H1 (cell line): ENCODE results near the gene DNA2. TPM values are rescaled to one million over a fixed set of nuclear protein-coding genes. Genes with fewer than 3 reads are reported as not detected.

Experiments
- CTCF ChIA-PET: fragments of 300-600 bp; sonication (Branson Sonifier 250); formaldehyde crosslinking; loops from one replicate; lab custom pipeline; 2021; ENCODE audit not compliant: partially characterized antibody; lab: Charles Lee
- POLR2A ChIA-PET: fragments of 300-600 bp; sonication (Branson Sonifier 250); formaldehyde crosslinking; loops from one replicate; lab custom pipeline; 2021; ENCODE audit warnings: inconsistent platforms; ENCODE audit not compliant: partially characterized antibody; lab: Charles Lee
- DNase-seq, 2 experiments: peaks; one replicate each; pipeline versions ENCODE4 v3.0.0 to v3.0.0-alpha.2; 2010 to 2022; ENCODE audit warnings: low spot score in 2 of 2, low read depth in 1 of 2, mixed read lengths in 1 of 2
- FAIRE-seq: peaks from 2 replicates; lab custom pipeline; 2011; peaks lifted over from hg19 to GRCh38; lab: Jason Lieb, UNC
- H2AFZ ChIP-seq: 2 replicates; pipeline ENCODE4 v1.8.1; 2012; ENCODE audit warnings: low read length, inconsistent platforms
- H2AK5ac ChIP-seq: 2 replicates; pipeline ENCODE4 v1.6.1; 2013; ENCODE audit warnings: low read depth, low read length
- H2BK120ac ChIP-seq: replicated peaks from 2 replicates; pipeline ENCODE3; 2013; ENCODE audit warnings: low read depth, low read length, inconsistent platforms
- H2BK12ac ChIP-seq: 2 replicates; pipeline ENCODE4 v1.6.1; 2013; ENCODE audit warnings: low read depth, low read length
- H2BK15ac ChIP-seq: 2 replicates; pipeline ENCODE4 v1.6.1; 2013; ENCODE audit warnings: low read length
- H2BK20ac ChIP-seq: 2 replicates; pipeline ENCODE4 v1.6.1; 2013; ENCODE audit warnings: low read length
- H2BK5ac ChIP-seq: 2 replicates; pipeline ENCODE4 v1.6.1; 2013; ENCODE audit warnings: low read depth, low read length
- H3K14ac ChIP-seq: 2 replicates; pipeline ENCODE4 v1.6.1; 2013; ENCODE audit warnings: inconsistent platforms; ENCODE audit not compliant: insufficient read length
- H3K18ac ChIP-seq: 2 replicates; pipeline ENCODE4 v1.6.1; 2013; ENCODE audit warnings: low read length; ENCODE audit errors: extremely low read depth
- H3K23ac ChIP-seq: 2 replicates; pipeline ENCODE4 v1.6.1; 2013; ENCODE audit warnings: inconsistent platforms; ENCODE audit not compliant: insufficient read length
- H3K23me2 ChIP-seq: 2 replicates; pipeline ENCODE4 v1.6.1; 2013; ENCODE audit warnings: low read depth, low read length
- H3K27ac ChIP-seq: 2 replicates; pipeline ENCODE4 v1.6.1; 2011; ENCODE audit warnings: low read depth, low read length, inconsistent platforms
- H3K27me3 ChIP-seq, 4 experiments: replicated peaks in 1 of 4; 1 replicate in 1 of 4; 2 replicates in 3 of 4; pipeline versions ENCODE4 v1.6.1 to v1.8.1; 2011 to 2013; ENCODE audit warnings: low read length in 3 of 4, mild to moderate bottlenecking in 3 of 4, inconsistent platforms in 2 of 4, mixed read lengths in 2 of 4, moderate library complexity in 1 of 4; ENCODE audit not compliant: control insufficient read depth in 3 of 4, insufficient read depth in 3 of 4; ENCODE audit errors: extremely low read depth in 1 of 4
- H3K36me3 ChIP-seq, 4 experiments: 2 replicates each; pipeline versions ENCODE4 v1.6.1 to v1.8.1; 2011 to 2013; ENCODE audit warnings: mild to moderate bottlenecking in 4 of 4, low read length in 3 of 4, moderate library complexity in 2 of 4, control low read depth in 1 of 4, inconsistent platforms in 1 of 4; ENCODE audit not compliant: insufficient read depth in 4 of 4, control insufficient read depth in 2 of 4
- H3K4ac ChIP-seq: replicated peaks from 2 replicates; pipeline ENCODE3; 2013; ENCODE audit warnings: low read length, low read depth, mixed read lengths, inconsistent platforms; ENCODE audit not compliant: insufficient read length
- H3K4me1 ChIP-seq, 4 experiments: replicated peaks in 1 of 4; 1 replicate in 1 of 4; 2 replicates in 3 of 4; pipeline versions ENCODE4 v1.6.1 to v1.8.1; 2011 to 2013; ENCODE audit warnings: low read length in 3 of 4, inconsistent platforms in 2 of 4, mixed read lengths in 1 of 4; ENCODE audit not compliant: insufficient read depth in 4 of 4, control insufficient read depth in 3 of 4
- H3K4me2 ChIP-seq, 2 experiments: 2 replicates each; pipeline versions ENCODE4 v1.6.1 to v1.8.1; 2011 to 2013; ENCODE audit warnings: low read depth in 2 of 2, low read length in 2 of 2, control low read depth in 1 of 2, inconsistent platforms in 1 of 2, mild to moderate bottlenecking in 1 of 2; ENCODE audit not compliant: insufficient read depth in 1 of 2
- H3K4me3 ChIP-seq, 4 experiments: fragments of 200-600, 300-600 bp in 1 of 4; sonication (generic), shearing (Covaris generic), sonication (Bioruptor Twin) in 1 of 4; 2 replicates each; pipeline versions ENCODE4 v1.5.1 to v1.8.1; 2011 to 2016; ENCODE audit warnings: low read length in 4 of 4, low read depth in 3 of 4, control low read depth in 2 of 4, inconsistent platforms in 2 of 4, mild to moderate bottlenecking in 2 of 4, mixed read lengths in 1 of 4, moderate library complexity in 1 of 4; ENCODE audit not compliant: insufficient read depth in 2 of 4; ENCODE audit errors: extremely low read depth in 1 of 4
- H3K56ac ChIP-seq: replicated peaks from 2 replicates; pipeline ENCODE3; 2013; ENCODE audit warnings: low read depth, mild to moderate bottlenecking, mixed read lengths, low read length, inconsistent platforms; ENCODE audit not compliant: insufficient read length
- H3K79me1 ChIP-seq: 2 replicates; pipeline ENCODE4 v1.6.1; 2013; ENCODE audit warnings: low read depth, low read length, control low read depth
- H3K79me2 ChIP-seq, 2 experiments: 2 replicates each; pipeline versions ENCODE4 v1.6.1 to v1.8.1; 2012 to 2013; ENCODE audit warnings: low read length in 2 of 2, mild to moderate bottlenecking in 2 of 2, inconsistent platforms in 1 of 2; ENCODE audit not compliant: insufficient read depth in 2 of 2, control insufficient read depth in 1 of 2
- H3K9ac ChIP-seq, 4 experiments: replicated peaks in 1 of 4; 1 replicate in 1 of 4; 2 replicates in 3 of 4; pipeline versions ENCODE4 v1.6.1 to v1.8.1; 2011 to 2013; ENCODE audit warnings: low read depth in 3 of 4, low read length in 3 of 4, control low read depth in 2 of 4, mild to moderate bottlenecking in 2 of 4, moderate library complexity in 2 of 4, inconsistent platforms in 1 of 4; ENCODE audit errors: extremely low read depth in 1 of 4
- H3K9me3 ChIP-seq, 2 experiments: 2 replicates each; pipeline versions ENCODE4 v1.6.1 to v1.8.1; 2012 to 2013; ENCODE audit warnings: mild to moderate bottlenecking in 2 of 2, moderate library complexity in 2 of 2, control low read depth in 1 of 2, inconsistent platforms in 1 of 2, low read depth in 1 of 2, low read length in 1 of 2, mixed read lengths in 1 of 2; ENCODE audit not compliant: insufficient read depth in 2 of 2
- H4K20me1 ChIP-seq, 2 experiments: replicated peaks in 1 of 2; 2 replicates each; pipeline versions ENCODE3 to v1.8.1; 2011 to 2013; ENCODE audit warnings: inconsistent platforms in 2 of 2, low read length in 2 of 2, mild to moderate bottlenecking in 1 of 2; ENCODE audit not compliant: insufficient read depth in 2 of 2, control insufficient read depth in 1 of 2
- H4K5ac ChIP-seq: 2 replicates; pipeline ENCODE4 v1.6.1; 2013; ENCODE audit warnings: low read length, low read depth, mixed read lengths, inconsistent platforms; ENCODE audit not compliant: insufficient read length
- H4K8ac ChIP-seq: 2 replicates; pipeline ENCODE4 v1.8.0; 2013; ENCODE audit warnings: mild to moderate bottlenecking, moderate library complexity, low read length, inconsistent platforms; ENCODE audit not compliant: insufficient read depth; ENCODE audit errors: extremely low read depth
- H4K91ac ChIP-seq: replicated peaks from 2 replicates; pipeline ENCODE3; 2013; ENCODE audit warnings: low read length, mixed read lengths, inconsistent platforms; ENCODE audit not compliant: insufficient read length
- BCL11A ChIP-seq, 2 experiments: IDR thresholded peaks; one replicate each; pipeline ENCODE4 v1.6.1; 2011; ENCODE audit warnings: low read depth in 2 of 2, low read length in 2 of 2, mild to moderate bottlenecking in 2 of 2
- CEBPB ChIP-seq: IDR thresholded peaks from 2 replicates; pipeline ENCODE4 v1.6.1; 2012; ENCODE audit warnings: low read depth, low read length
- EP300 ChIP-seq, 2 experiments: IDR thresholded peaks; 1 replicate in 1 of 2; 2 replicates in 1 of 2; pipeline ENCODE4 v1.6.1; 2011 to 2012; ENCODE audit warnings: low read depth in 2 of 2, low read length in 2 of 2, mild to moderate bottlenecking in 2 of 2, borderline replicate concordance in 1 of 2, inconsistent platforms in 1 of 2, moderate library complexity in 1 of 2
- GABPA ChIP-seq: IDR thresholded peaks from 2 replicates; pipeline ENCODE4 v1.6.1; 2011; ENCODE audit warnings: mild to moderate bottlenecking, low read length, moderate library complexity, borderline replicate concordance; ENCODE audit not compliant: insufficient read depth
- MAFK ChIP-seq: IDR thresholded peaks from 2 replicates; pipeline ENCODE4 v1.6.1; 2012; ENCODE audit warnings: low read depth, mild to moderate bottlenecking, improper control_type of control experiment, low read length
- PHF8 ChIP-seq: fragments of 200-600 bp; sonication (generic); conservative IDR thresholded peaks from 2 replicates; pipeline ENCODE4 v1.7.1; 2012; ENCODE audit warnings: low read depth, mild to moderate bottlenecking, inconsistent platforms, low read length, moderate library complexity
- SIN3A ChIP-seq, 2 experiments: IDR thresholded peaks in 1 of 2; conservative IDR thresholded peaks in 1 of 2; 2 replicates each; pipeline ENCODE4 v1.6.1; 2011 to 2012; ENCODE audit warnings: low read length in 2 of 2, improper control_type of control experiment in 1 of 2, low read depth in 1 of 2, mild to moderate bottlenecking in 1 of 2
- SP4 ChIP-seq: IDR thresholded peaks from 2 replicates; pipeline ENCODE4 v1.6.1; 2012; ENCODE audit warnings: low read length, inconsistent platforms
- SRF ChIP-seq: IDR thresholded peaks from 2 replicates; pipeline ENCODE4 v1.6.1; 2011; ENCODE audit warnings: mild to moderate bottlenecking, low read depth, low read length, moderate library complexity
- TEAD4 ChIP-seq: IDR thresholded peaks from 2 replicates; pipeline ENCODE4 v1.6.1; 2012; ENCODE audit warnings: low read depth, low read length, inconsistent platforms, mixed read lengths
- WGBS, 2 experiments: shearing (Covaris generic) in 1 of 2; methylation state at CpG; one replicate each; pipeline versions ENCODE4 v1.1.6 to v1.1.7; 2013 to 2015; ENCODE audit warnings: low lambda C conversion rate in 2 of 2, mixed read lengths in 2 of 2, inconsistent platforms in 1 of 2, low coverage in 1 of 2, missing lambda C conversion rate in 1 of 2; ENCODE audit not compliant: insufficient replicate concordance in 2 of 2, insufficient coverage in 1 of 2, insufficient read length in 1 of 2; ENCODE audit errors: extremely low coverage in 1 of 2, missing lambda C conversion rate in 1 of 2; 5-methylcytosine and 5-hydroxymethylcytosine counted together
- polyA plus RNA-seq, 7 experiments: library from polyadenylated mRNA; depleted of rRNA in 3 of 7; stranded (reverse) in 5 of 7; unstranded in 2 of 7; fragments of >200 nt in 5 of 7; fragments of 200-250 nt in 2 of 7; gene quantifications; 1 replicate in 5 of 7; 2 replicates in 1 of 7; 4 replicates in 1 of 7; pipeline versions ENCODE4 v1.2.1 to v1.2.3, GENCODE V29; 2011 to 2013; ENCODE audit warnings: missing spikeins in 2 of 7, mixed read lengths in 2 of 7
- total RNA-seq: library from RNA; stranded (reverse); fragmentation: NEBNext Ultra II Directional; extraction: Animal tissue kit (Norgen Biotek cat#: 25700); gene quantifications from 2 replicates; pipeline ENCODE4 v1.2.1, GENCODE V29; 2021
- TF ChIP-seq, protein P1 (sequence below), 3 experiments: IDR thresholded peaks; 1 replicate in 2 of 3; 2 replicates in 1 of 3; pipeline versions ENCODE4 v1.5.1 to v1.6.1; 2011; ENCODE audit warnings: low read length in 3 of 3, mild to moderate bottlenecking in 3 of 3, inconsistent platforms in 2 of 3, low read depth in 1 of 3, moderate library complexity in 1 of 3; ENCODE audit not compliant: insufficient read depth in 1 of 3; ENCODE audit errors: control extremely low read depth in 1 of 3

DNA2 gene
- total and polyA plus RNA-seq, 2 of the 8 experiments (the other 6 are each of a cell fraction or from before 2014, with no cell fraction given): 16.0 to 57.9 TPM

DNA sequence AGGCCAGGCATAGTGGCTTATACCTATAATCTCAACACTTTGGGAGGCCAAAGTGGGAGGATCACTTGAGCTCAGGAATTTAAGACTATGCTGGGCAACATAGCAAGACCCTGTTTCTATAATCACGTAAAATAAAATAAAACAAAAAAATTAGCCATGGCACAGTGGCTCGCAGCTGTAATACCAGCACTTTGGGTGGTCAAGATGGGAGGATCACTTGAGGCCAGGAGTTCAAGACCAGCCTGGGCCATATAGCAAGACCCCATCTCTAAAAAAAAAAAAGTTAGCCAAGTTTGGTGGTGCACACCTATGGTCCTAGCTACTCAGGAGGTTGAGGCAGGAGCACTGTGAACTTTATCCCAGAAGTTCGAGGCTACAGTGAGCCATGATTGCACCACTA is 30.9 kb downstream of the DNA2 start:
- CTCF ChIA-PET: interaction anchor here (0.6 kb wide), 2 partner anchors 14 to 28 kb away, joined by 3 to 4 read pairs; no protein-coding TSS in a partner anchor
- no peak overlapping the region for H3K23ac ChIP-seq
- H4K20me1 ChIP-seq: peaks cover 0 to 2% of the 10 kb centered on the region in 2 experiments
- H3K27me3 ChIP-seq: no peaks in the 10 kb centered on the region
- no peak overlapping the region for H3K27ac ChIP-seq
- H3K4me3 ChIP-seq: no peak overlapping the region
- no peak overlapping the region for H2BK20ac ChIP-seq
- H2BK15ac ChIP-seq: no peak overlapping the region
- POLR2A ChIA-PET: interaction anchor here (0.6 to 1.5 kb wide), 8 partner anchors 10 to 1065 kb away, joined by 3 to 4 read pairs (median 3); no protein-coding TSS in a partner anchor
- WGBS, 2 experiments: 95% methylated on average over 3 of the region's 3 CpGs; no CpG with 5 or more reads in 1 of the 2 experiments
- H3K14ac ChIP-seq: no peak overlapping the region
- H3K56ac ChIP-seq: no peak overlapping the region
- H4K91ac ChIP-seq: no peak overlapping the region
- no peaks in the 10 kb centered on the region for H3K9me3 ChIP-seq
- no peak overlapping the region for H3K4ac ChIP-seq
- H3K9ac ChIP-seq: no peak overlapping the region
- H4K8ac ChIP-seq: no peak overlapping the region
- H3K4me1 ChIP-seq: no peaks in the 10 kb centered on the region
- H2AK5ac ChIP-seq: no peak overlapping the region
- H2BK120ac ChIP-seq: no peak overlapping the region
- H3K18ac ChIP-seq: no peak overlapping the region
- H3K23me2 ChIP-seq: no peaks in the 10 kb centered on the region
- no peak overlapping the region for H2BK5ac ChIP-seq
- no peaks in the 10 kb centered on the region for H3K79me1 ChIP-seq
- H4K5ac ChIP-seq: no peak overlapping the region
- no peaks in the 10 kb centered on the region for H3K79me2 ChIP-seq
- DNase-seq (no peak), FAIRE-seq (no peak)
- H2BK12ac ChIP-seq: no peak overlapping the region
- no peak overlapping the region for H3K4me2 ChIP-seq
- H2AFZ ChIP-seq: no peak overlapping the region
- H3K36me3 ChIP-seq: peaks cover 7 to 63% (median 27%) of the 10 kb centered on the region in 4 experiments; a peak in 7 of 8 replicates
- no peak for TF ChIP-seq SIN3A (conservative IDR thresholded peaks at IDR 0.05 in 1 of 2, IDR thresholded peaks at IDR 0.05 in 1 of 2; ENCODE audit: low read depth in 1 of 2, low read length in 2 of 2)
- no peak for TF ChIP-seq MAFK
- TF ChIP-seq SP4: no peak
- no peak for TF ChIP-seq GABPA
- TF ChIP-seq BCL11A (IDR thresholded peaks at IDR 0.05; ENCODE audit: low read depth in 2 of 2, low read length in 2 of 2): no peak
- no peak for TF ChIP-seq TEAD4
- no peak for TF ChIP-seq SRF
- no peak for TF ChIP-seq EP300 (IDR thresholded peaks at IDR 0.05; ENCODE audit: borderline replicate concordance in 1 of 2, low read depth in 2 of 2, low read length in 2 of 2)
- no peak for TF ChIP-seq CEBPB
- TF ChIP-seq PHF8: no peak
- TF ChIP-seq, protein P1, sequence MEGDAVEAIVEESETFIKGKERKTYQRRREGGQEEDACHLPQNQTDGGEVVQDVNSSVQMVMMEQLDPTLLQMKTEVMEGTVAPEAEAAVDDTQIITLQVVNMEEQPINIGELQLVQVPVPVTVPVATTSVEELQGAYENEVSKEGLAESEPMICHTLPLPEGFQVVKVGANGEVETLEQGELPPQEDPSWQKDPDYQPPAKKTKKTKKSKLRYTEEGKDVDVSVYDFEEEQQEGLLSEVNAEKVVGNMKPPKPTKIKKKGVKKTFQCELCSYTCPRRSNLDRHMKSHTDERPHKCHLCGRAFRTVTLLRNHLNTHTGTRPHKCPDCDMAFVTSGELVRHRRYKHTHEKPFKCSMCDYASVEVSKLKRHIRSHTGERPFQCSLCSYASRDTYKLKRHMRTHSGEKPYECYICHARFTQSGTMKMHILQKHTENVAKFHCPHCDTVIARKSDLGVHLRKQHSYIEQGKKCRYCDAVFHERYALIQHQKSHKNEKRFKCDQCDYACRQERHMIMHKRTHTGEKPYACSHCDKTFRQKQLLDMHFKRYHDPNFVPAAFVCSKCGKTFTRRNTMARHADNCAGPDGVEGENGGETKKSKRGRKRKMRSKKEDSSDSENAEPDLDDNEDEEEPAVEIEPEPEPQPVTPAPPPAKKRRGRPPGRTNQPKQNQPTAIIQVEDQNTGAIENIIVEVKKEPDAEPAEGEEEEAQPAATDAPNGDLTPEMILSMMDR (IDR thresholded peaks at IDR 0.05; ENCODE audit: control extremely low read depth in 1 of 3, insufficient read depth in 1 of 3, low read depth in 1 of 3, low read length in 3 of 3): no peak
